ENCODE data around the gene HOXA7.
A peak's percentile ranks its signal among the peaks of the same experiment; 100 is the strongest.

HOXA7 gene
- total RNA-seq = 0 reads per million in 4 donors

DNA sequence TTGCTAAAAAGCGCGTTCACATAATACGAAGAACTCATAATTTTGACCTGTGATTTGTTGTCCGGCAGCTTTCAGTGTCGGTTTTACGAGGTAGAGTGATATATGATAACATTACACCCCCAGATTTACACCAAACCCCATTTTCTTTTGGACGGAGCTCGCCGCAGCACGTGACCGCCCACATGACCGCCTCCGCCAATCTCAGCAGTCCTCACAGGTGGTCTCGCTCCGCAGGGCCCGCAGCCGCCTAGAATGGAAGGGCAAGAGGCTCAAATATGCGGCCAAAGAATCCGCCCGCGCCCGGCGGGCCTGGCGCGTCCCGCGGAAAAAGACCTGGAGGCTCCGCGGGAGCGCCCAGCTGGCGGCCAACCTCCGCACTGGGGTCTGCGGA, at the start of gene HOXA7:
Gene HOXA7, minus strand, starts transcription at position 168 of the 391 bp plus-strand sequence. Its CDS starts 130 bp downstream, at position 38.
- DNase-seq = no peak

DNA sequence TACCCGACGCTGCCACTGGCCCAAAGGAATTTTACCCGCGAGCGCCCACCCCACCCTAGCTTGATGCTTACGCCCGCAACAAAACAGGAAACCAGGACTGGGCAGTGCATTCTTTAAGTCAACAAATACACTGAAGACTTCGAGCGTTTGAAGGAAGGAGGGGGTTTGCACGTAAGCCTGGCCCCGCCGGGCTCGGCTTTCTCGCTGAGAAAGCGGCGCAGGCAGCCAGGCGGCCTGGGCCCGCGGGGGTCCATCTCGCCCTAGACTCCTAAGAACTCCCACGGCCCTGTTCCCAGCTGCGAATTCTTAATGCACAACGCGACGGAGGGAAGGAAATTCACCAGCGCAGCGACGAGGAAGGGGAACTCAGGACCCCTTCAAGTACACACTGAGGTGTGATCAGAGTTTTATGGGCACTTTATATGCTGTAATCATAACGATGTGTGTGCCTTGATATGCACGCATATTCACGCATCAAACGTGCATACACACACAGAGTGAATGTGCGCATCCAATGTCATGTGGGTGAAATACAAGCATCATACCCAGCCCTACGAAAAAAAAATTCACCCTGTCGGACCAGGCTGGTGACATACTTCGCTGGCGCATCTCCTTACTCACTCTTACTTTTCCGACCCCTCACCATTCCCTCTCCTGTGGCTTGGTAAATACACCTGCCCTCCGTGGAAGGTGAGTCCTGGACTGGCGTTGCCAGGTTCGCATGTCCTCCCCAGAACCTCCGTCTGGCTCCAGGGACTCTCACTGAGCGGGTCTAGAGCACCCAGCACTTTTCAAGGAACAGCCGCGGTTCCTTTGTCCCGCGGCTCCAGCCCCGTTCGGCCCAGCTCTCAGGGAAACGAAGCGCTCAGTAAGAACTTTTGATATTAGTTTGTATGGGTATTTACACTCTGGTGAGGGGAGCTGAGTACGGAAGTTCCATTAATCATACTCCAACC, 49.1 kb upstream of the HOXA7 start:
- DNase-seq = no peak

DNA sequence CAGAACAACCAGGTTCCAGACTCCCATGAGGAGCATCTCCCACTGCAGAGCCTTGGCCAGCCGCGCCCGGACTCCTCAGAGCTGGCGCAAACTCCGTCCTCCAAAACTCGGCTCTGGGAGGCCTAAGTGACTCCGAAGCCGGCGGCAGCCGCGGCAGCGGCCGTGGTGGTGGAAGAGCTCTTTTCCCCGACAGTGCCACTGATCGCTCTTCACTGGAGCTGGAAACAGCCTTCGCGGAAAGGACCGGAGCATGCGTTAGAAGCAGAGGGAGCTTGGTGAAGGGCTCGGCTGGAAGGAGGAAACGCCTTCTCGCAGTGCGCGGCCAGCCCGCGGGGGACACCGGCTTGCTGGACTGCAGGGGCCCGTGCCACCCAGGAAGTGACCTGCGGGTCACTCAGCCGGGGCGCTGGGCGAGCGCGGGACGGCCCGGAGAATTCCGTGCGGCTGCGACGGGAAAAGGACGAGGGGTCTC, 48.4 kb upstream of the HOXA7 start:
- no peak for DNase-seq

DNA sequence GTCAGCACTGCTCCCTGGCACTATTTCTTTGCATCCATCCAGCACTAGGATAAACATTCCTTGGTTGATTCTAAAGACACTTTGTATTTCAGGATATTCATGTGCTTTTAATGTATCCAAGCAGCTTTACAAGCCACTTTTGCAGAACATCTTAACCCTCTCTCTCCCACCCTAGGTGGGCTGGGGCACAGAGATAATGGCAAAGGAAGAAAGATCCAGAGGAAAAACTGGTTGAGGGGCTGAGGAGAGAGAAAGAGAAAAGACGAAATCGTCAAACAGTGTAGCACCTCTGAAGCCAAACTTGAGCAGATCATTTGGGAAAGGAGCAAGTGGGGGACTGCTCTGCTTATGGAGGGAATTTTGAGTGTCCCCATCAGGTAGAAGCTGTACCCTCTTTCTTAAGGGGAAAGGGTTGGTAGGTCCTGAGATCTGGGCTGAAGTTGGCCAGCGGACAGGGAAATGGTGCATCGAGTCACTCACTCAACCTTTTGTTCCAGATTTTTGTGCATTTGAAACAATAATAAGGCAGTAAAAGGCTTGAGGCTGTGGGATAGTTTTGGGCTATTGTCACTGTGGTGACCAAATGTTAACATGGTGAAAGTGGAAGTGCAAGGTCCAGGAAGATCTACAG, 47.6 kb upstream of the HOXA7 start:
- no peak for DNase-seq

DNA sequence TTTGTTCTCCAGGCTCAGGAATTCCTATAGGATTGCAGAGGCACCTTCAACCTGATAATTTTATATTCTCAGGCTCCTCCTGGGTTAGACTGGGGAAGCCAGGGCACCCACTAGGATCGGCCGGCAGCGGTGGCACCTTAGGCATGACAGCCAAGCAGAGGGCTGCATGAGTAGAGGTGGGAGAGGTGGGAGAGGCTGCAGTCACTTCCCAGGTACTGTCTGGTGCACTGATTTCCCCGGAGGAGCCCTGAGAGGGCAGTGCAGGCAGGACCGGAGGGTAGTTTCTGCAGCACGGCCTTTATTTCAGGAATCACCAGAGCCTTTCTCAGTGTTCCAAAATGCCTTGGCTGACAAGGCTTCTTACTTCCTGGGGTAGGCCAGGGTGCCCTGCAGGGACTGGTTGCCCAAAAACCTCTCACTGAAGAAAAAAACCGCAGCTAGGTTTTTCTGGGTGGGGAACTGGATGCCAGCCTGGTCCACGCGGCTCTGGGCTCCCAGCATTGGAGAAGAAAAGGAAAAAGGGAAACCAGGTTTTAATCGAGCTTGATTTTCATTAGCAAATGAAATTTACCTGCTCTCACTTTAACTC, 47.0 kb upstream of the HOXA7 start:
- no peak for DNase-seq

DNA sequence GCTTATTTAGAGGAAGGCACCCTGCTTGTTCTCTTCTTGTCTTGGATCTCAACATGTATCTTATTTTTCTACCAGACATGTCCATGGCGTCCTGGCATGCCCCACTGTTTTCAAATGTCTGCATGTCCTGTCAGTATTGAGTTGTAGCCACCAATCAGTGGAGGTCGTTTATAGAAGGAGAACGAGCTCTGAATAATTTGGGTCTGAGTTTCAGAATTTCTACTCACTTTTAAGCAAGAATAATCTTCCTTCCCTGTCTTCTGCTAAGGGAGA, 46.3 kb upstream of the HOXA7 start:
- no peak for DNase-seq

DNA sequence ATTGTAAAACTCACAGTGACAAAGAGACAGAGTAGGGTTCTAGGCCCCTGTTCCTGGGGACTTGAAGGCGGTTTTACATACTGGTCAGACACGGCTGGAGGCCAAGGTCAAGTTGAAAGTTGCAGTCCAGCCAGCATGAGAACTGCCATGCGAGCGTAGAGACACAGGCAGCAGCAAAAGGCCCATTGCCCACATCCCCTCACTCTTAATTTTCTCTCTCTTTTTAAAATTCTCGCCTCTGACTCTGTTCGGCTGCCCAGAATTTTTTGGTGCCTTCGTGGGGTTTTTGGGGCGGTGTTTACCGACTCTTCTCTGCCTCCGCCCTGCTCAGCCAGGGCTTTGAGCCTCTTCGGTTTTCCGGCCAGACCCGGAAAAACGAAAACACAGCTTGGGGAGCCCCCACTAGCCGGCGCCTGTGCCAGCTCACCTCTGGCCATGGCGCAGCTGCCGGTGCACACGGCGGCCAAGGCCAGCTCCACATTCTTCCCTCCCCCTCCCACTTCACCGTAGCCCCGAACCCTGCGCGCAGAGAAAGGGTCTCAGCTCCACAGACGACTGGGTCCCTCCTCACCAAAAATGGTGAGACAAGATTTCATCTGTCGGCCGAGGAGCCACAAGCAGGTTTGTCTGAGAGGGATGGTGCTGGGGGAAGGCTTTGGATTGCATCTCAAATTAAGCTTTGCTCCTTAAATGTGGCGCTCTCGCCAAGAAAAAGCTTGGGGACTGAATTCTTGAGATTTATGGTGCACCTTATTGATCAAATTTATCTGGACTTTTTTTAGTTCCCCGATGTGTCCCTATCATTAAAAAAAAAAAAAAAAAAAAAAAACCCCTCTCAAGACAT, 45.8 kb upstream of the HOXA7 start:
- DNase-seq = no peak

DNA sequence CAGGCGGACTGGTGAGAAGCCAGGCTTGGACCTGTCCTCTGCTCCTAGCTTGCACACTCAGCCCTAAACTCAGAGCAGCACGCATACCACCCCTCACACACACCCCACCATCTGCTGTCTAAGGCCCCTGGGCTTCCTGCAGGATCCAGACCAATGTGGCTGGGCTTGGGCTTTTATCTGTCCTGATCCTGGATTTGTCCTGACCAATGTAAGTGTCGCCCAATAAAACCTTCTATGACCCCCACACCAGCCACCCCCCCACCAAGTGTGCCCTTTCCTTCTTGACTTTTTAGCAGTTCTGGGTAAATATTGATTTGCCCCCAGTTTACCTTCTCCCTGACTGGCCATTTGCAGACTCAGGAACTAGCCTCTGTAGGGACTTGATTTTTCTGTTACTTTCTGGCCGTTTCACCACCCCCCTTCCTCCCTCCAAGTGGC, 45.1 kb upstream of the HOXA7 start:
- no peak for DNase-seq

DNA sequence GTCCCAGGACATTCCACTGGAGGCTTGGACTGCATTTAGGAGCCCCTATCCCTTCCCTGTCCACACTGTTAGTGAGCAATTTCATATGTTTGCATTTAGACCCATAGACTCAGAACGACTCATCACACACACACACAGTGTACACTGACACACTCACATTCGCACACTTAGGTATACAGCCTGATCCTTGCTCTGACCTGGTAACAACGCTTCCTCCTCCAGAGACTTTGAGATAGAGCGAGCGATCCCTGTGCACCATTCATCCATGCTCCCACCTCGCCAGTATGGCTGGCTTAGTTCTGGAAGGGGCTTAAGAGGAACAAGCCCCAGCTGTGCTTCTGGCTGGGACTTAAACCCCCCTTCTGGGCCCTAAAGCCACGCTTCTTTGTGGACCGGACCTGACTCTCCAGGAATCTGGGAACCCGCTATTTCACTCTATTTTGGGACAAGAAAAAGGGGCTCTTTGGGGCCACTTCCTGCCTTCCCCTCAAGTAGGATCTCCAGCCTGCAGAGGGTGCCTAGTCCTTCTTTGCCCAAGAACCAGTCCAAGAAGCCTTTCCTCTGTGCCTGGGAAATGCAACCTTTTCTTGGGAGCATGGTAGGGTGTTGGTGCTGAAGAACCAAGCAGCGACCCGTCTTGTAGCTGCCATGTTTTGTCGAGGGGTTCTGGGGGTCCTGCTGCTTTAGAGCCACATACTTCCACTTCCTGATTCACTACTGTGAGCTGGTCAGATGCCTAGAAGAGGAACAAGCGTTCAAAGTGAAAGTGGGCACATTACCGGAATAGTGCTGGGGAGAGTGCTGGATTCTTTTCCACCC, 44.5 kb upstream of the HOXA7 start:
- DNase-seq = no peak

DNA sequence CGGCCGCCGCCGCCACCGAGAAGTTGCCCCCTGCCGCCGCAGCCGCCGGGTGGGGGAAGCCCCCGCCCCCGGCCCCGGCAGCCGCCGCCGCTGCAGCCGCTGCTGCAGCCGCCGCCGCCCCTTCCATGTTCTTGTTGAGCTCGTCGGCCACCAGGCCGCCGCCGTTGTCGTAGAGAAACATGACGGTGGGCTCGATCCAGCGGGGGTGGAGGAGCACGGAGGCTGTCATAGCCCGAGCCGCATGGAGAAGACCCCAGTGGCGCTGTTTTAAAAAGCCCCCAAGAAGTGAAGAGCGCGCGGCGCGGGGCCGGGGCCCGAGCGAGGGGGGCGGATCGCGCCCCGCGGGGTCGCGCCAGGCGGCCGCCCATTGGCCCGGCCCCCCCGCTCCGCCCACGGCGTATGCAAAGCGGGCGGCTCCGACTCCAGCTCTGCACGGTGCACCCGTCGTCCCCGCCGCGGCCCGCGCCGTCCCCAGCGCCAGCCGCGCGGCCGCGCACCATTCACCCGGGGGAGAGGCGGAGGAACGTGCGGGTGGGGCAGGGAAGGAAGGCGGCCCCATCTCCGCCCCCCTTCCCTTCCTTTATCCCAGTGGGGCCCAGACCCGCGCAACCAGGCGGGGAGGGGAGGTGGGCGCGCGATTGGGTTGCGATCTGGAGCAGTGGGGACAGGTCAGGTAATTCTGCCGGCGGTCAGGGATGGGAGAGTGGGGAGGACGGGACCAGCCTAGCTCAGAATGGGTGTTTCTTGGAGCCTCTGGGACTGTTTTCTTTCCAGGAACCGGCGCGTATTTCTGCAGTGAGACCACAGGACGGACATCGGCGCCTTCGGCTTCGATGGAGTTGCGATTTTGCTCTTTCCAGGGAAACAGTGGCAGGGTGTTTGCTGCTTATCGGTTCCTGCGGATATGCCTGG, 43.6 kb upstream of the HOXA7 start, which contains the start of gene HOXA13:
Gene HOXA13, minus strand, starts transcription at position 243 of the 912 bp plus-strand sequence. Its CDS starts 14 bp downstream, at position 229.
- DNase-seq = no peak

DNA sequence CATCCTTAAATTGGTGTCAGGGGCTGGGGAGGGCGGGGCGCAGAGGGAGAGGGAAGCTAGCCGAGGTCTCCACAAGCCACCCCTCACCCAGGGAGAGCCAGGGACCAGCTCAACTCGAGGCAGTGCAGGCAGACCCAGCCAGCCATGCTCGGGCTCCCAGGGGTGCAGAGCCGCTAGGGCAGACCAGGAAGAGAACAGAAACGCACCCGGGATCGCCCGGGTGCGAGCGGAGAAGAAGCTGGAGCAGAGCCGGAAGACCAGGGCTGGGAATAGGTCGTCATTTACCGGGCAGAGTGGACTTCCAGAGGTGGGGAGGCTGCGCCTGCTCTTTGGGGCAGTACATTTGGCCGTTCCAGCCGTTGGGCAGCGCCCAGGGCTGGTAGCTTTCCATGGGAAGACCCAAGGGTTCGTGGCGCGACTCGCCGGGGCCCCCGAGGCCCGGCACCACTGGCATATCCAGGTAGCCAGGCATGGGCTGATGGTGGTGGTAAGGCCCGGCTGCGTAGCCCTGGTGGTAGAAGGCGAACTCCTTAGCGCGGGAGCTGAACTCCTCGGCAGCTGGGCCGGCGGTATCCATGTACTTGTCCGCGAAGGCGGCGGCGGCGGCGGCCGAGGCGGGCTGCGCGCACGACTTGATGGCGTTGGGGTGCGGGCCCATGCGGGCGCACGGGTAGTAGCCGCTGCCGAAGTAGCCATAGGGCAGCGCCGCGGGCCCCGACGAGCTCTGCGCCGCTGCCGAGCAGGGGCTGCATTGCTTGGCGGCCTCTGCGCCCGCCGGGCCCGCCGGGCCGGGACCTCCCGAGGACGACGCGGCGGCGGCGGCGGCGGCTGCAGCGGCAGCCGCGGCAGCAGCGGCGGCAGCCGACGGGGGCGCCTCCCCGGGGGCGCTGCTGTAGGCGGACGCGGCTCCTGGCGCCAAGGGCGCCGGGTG, 42.7 kb upstream of the HOXA7 start:
- no peak for DNase-seq

DNA sequence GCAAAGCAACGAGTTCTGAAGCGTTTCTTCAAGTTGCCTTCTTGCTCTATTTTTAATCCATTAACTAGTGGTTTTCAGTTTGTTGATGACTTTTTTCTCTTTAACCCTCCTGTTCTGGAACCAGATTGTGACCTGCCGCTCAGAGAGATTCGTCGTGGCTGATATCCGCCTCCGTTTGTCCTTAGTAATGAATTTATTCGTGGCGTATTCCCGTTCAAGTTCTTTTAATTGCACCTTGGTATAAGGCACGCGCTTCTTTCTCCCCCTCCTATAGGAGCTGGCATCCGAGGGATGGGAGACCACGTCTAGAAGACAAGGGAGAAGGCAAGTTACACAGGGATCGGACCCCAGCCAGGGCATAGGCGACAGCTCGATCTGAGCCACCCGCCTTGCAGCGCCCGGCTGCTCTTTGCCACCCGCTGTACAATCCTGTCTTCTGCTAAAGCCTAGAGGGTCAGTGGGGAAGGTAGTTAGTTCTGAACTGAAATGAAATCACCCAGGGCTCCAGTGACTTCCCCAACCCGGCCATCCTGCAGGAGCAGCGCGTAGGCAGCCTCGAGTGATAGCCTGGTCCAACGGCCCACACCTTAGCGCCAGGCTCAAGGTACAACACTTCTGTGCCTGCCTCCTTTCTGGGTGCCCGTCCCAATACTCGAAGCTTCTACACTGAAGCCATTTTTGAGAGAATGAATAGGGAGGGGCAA, 41.8 kb upstream of the HOXA7 start:
- no peak for DNase-seq

DNA sequence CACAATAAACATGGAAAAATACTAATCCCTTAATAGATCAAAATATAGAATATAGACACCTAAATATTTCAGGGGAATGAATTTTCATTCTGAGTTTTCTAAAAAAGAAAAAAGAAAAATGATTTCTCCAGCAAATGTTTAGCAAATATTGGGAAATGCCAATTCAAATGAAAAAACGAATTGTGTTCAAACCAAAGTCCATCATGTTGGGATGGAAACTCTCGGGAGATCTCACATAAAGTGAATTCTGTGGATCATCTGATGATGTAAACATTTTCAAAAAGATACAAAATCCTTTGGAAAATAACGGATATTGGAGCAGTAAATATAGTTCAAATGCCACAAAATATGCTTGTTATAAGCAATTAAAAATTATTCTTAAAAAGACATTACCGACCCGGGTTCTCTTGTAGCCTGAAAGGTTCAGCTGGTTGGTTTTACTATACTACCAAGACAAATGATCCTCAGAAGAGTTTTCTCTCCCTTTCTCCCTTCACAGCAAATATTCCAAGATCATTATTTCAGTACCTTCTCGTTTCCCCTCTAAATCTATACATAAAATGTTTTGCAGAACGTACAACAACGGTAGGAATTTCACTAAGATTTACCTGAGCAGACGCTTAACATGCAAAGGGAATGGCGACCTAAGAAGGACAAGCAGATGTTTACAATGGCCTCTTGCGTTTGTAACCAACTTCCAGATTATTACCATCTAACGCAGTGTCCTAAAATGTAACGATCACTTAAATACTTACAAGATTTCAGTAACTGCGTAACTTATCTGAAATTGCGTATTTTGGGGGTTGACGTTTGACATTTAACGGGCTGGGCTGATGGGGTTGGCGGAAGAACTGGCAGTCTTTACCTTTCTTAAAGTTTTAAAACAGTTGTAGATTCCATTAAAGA, 40.9 kb upstream of the HOXA7 start:
- no peak for DNase-seq

DNA sequence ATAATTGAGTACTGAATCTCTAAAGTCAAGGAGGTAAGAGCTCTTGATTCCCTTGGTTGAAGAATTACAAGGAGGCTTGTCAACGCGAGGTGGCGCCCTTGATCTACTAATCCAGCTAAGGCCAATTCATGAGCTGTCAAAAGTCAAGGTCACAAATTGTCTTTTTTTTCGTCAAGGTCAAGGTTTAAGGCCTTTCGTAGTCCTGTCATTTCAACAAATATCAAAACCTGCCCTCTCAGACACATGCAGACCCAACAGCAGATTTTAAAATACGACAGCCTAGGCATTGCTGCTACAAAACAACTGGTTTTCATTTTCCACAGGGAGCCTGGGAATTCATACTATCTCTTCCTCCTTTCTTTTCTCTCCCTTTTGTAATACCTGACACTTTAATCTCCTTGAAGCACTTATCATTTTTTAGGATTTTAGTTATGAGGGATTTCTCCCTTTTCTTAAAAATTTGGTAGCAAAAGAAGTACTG, 39.9 kb upstream of the HOXA7 start:
- peak; percentile 55 to 84 (median 69) for DNase-seq

DNA sequence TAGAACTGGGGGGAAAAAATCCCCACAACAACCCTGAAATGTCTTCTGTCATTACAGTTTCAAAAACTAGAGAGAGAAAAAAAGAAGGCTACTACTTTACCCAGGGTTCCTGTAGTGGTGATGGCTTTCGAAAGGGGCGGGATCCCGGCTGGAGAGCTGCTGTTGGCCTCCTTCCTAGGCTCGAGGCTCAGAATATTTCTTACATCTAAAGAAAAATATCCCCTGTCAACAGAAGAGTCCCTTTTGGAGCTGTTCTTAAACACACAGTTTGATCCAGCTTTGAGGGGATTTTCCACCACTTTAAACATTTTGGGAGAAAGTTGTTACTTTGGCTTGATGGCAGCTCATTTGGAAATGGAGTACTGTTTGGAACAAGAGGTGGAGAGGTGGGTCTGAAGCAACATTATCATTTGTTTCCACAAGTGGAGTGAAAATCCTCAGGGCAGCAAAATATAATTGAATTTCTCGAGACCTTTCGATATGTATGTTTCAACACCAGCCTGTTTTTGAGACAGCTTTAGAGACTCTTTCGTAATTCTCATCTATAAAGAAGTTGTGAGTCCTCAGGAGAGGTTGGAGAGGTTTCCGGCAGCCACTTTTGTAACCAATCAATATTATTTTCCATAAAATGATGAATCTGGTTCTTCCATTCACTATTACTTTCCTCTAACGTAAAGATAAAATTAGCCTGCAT, 38.4 kb upstream of the HOXA7 start:
- no peak for DNase-seq

DNA sequence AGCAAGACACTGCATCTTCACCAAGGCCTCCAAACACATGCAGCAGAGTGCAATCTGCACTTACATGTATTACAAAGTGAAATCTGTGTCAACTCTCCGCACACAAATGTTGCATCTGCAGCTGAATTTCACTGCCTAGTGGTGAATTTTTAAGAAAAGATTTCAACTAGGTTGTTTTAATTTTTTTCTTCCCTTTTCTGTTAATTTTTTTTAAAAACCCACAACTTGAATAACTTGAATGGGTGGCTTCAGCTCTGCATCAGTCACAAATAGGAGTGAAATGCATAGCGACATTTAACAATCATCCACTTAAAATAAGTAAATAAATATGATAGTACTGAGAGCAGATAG, 37.5 kb upstream of the HOXA7 start:
- DNase-seq = no peak

All from T-helper 1 cell (primary cell).